HepG2 (cell line): ENCODE measurements around the gene RBPJ. TPM values are rescaled to one million over a fixed set of nuclear protein-coding genes. Genes with fewer than 3 reads are reported as not detected.

Experiments
- ESRRA ChIP-seq: sonication (generic); formaldehyde crosslinking; IDR thresholded peaks from 2 replicates; pipeline ENCODE4 v1.5.1; 2020; ENCODE audit warnings: mild to moderate bottlenecking, low read depth, missing genetic modification reagents
- ETV6 ChIP-seq: sonication (generic); formaldehyde crosslinking; conservative IDR thresholded peaks from 2 replicates; pipeline ENCODE4 v1.4.0; 2020; ENCODE audit warnings: missing genetic modification reagents
- HBP1 ChIP-seq: IDR thresholded peaks from 2 replicates; pipeline ENCODE4 v1.6.1; 2016; ENCODE audit warnings: low read depth, control low read depth
- HMG20A ChIP-seq: IDR thresholded peaks from 2 replicates; pipeline ENCODE4 v1.6.1; 2016; ENCODE audit warnings: borderline replicate concordance
- MAFF ChIP-seq: IDR thresholded peaks from 2 replicates; pipeline ENCODE4 v1.6.1; 2011; ENCODE audit warnings: low read depth, low read length, improper control_type of control experiment
- RBAK ChIP-seq: sonication (generic); formaldehyde crosslinking; IDR thresholded peaks from 2 replicates; pipeline ENCODE4 v1.5.1; 2020; ENCODE audit warnings: mild to moderate bottlenecking, missing genetic modification reagents
- SETDB1 ChIP-seq: sonication (generic); formaldehyde crosslinking; IDR thresholded peaks from 2 replicates; pipeline ENCODE4 v1.5.1; 2020; ENCODE audit warnings: missing genetic modification reagents, mild to moderate bottlenecking, borderline replicate concordance
- SKIL ChIP-seq: sonication (generic); formaldehyde crosslinking; IDR thresholded peaks from 2 replicates; pipeline ENCODE4 v1.8.0; 2022; ENCODE audit warnings: missing genetic modification reagents, mild to moderate bottlenecking, moderate library complexity, borderline replicate concordance
- SP5 ChIP-seq: IDR thresholded peaks from 2 replicates; pipeline ENCODE4 v1.6.1; 2016; ENCODE audit warnings: low read depth, borderline replicate concordance
- THRA ChIP-seq: sonication (generic); formaldehyde crosslinking; IDR thresholded peaks from 2 replicates; pipeline ENCODE4 v1.4.0; 2020; ENCODE audit warnings: missing genetic modification reagents, borderline replicate concordance
- ZBED4 ChIP-seq: sonication (generic); formaldehyde crosslinking; IDR thresholded peaks from 2 replicates; pipeline ENCODE4 v1.4.0; 2020; ENCODE audit warnings: missing genetic modification reagents, borderline replicate concordance
- ZBTB21 ChIP-seq: sonication (generic); formaldehyde crosslinking; IDR thresholded peaks from 2 replicates; pipeline ENCODE4 v1.4.0; 2020; ENCODE audit warnings: missing genetic modification reagents
- ZFP36L2 ChIP-seq: sonication (generic); formaldehyde crosslinking; IDR thresholded peaks from 2 replicates; pipeline ENCODE4 v1.4.0; 2020; ENCODE audit warnings: missing genetic modification reagents
- ZFP41 ChIP-seq: sonication (generic); formaldehyde crosslinking; IDR thresholded peaks from 2 replicates; pipeline ENCODE4 v1.4.0; 2020; ENCODE audit warnings: mild to moderate bottlenecking, missing genetic modification reagents, borderline replicate concordance
- ZKSCAN5 ChIP-seq: sonication (generic); formaldehyde crosslinking; IDR thresholded peaks from 2 replicates; pipeline ENCODE4 v1.5.1; 2020; ENCODE audit warnings: mild to moderate bottlenecking, missing genetic modification reagents
- ZNF569 ChIP-seq: sonication (generic); formaldehyde crosslinking; IDR thresholded peaks from 2 replicates; pipeline ENCODE4 v1.5.0; 2020; ENCODE audit warnings: mild to moderate bottlenecking, missing genetic modification reagents, moderate library complexity, borderline replicate concordance
- polyA plus RNA-seq, 8 experiments: library from polyadenylated mRNA; depleted of rRNA in 3 of 8; stranded (reverse) in 7 of 8; unstranded in 1 of 8; fragments of >200 nt; fragmentation: Illumina TruSeq in 4 of 8; extraction: Trizol in 4 of 8; gene quantifications; 2 replicates each; pipeline versions ENCODE4 v1.2.1 to v1.2.3, GENCODE V29; 2011 to 2016; ENCODE audit warnings: low read depth in 4 of 8, missing spikeins in 1 of 8, mixed read lengths in 1 of 8; ENCODE audit not compliant: insufficient read depth in 1 of 8
- total RNA-seq, 5 experiments: library from RNA; depleted of rRNA; stranded (reverse); fragments of >200 nt; fragmentation: Illumina TruSeq; extraction: Trizol; gene quantifications; 2 replicates each; pipeline ENCODE4 v1.2.3, GENCODE V29; 2016; ENCODE audit warnings: low read depth in 1 of 5
- TF ChIP-seq, protein P1 (sequence below): IDR thresholded peaks from 2 replicates; pipeline ENCODE4 v1.6.1; 2012; ENCODE audit warnings: inconsistent platforms

The RBPJ gene
- total and polyA plus RNA-seq, 2 of the 13 experiments (the other 11 are each of a cell fraction or from before 2014, with no cell fraction given) = 25.9 to 33.2 TPM

- TF ChIP-seq ZBED4 (no peak), ZNF569 (CRISPR knock-in tag) (no peak), ESRRA (CRISPR knock-in tag) (no peak), THRA (CRISPR knock-in tag) (peak; percentile 53), ETV6 (CRISPR knock-in tag) (peak; percentile 57; the same call in 1 of the 2 replicates), SP5 (peak; percentile 86; the same call in 1 of the 2 replicates), SKIL (CRISPR knock-in tag) (peak; percentile 80), ZBTB21 (0 out of 2 replicates have a peak, but pooled peaks have one; percentile 15), HMG20A (CRISPR knock-in tag) (no peak), ZFP36L2 (CRISPR knock-in tag) (no peak), ZFP41 (CRISPR knock-in tag) (no peak), RBAK (no peak), ZKSCAN5 (no peak), MAFF (no peak), SETDB1 (0 out of 2 replicates have a peak, but pooled peaks have one; percentile 31), HBP1 (peak; percentile 76; the same call in 1 of the 2 replicates)
- TF ChIP-seq, protein P1, sequence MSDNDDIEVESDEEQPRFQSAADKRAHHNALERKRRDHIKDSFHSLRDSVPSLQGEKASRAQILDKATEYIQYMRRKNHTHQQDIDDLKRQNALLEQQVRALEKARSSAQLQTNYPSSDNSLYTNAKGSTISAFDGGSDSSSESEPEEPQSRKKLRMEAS = peak; percentile 70
These were observed at the start of gene RBPJ (continued) for GRCh38 chr4:26320538-26321372.
